Measurements from ENCODE around the gene MYLIP. TPM values are rescaled to one million over a fixed set of nuclear protein-coding genes. Genes with fewer than 3 reads are reported as not detected.

MYLIP gene
- total and polyA plus RNA-seq, 8 donors = 2.3 to 43.1 (median 13.7) TPM

- Histone ChIP-seq H3K4me3 (no peak overlapping the region), H3K27ac (no peak overlapping the region), H3K4me1 (peaks cover 24 to 74% (median 55%) of the 10 kb centered on the region in 4 donors), H3K36me3 (peaks cover 39 to 51% (median 47%) of the 10 kb centered on the region in 4 donors), H3K9me3 (no peaks in the 10 kb centered on the region), H3K27me3 (no peaks in the 10 kb centered on the region)
- WGBS, 5 donors = 71 to 80% (median 79%) methylated on average over 7 of the region's 7 CpGs
- intact Hi-C loops (cut with DNase I; ENCODE audit: low total_unique reads) = no loop called here
- DNase-seq = no peak
- TF ChIP-seq POLR2A (IDR thresholded peaks at IDR 0.05) (no peak), CTCF (IDR thresholded peaks at IDR 0.05) (no peak), EP300 (IDR thresholded peaks at IDR 0.05) (no peak), POLR2AphosphoS5 (IDR thresholded peaks at IDR 0.05) (no peak)
Measured at GRCh38 chr6:16140607-16141006, 11.7 kb downstream of the MYLIP start.

GRCh38 chr6:16141514-16141913, 12.6 kb downstream of the MYLIP start:
- no peaks in the 10 kb centered on the region for H3K9me3 ChIP-seq
- TF ChIP-seq POLR2AphosphoS5 (IDR thresholded peaks at IDR 0.05) (no peak), EP300 (IDR thresholded peaks at IDR 0.05) (no peak), POLR2A (IDR thresholded peaks at IDR 0.05) (no peak), CTCF (IDR thresholded peaks at IDR 0.05) (no peak)
- H3K27me3 ChIP-seq = no peaks in the 10 kb centered on the region
- peak in 1 of 2 donors; percentile 54 for DNase-seq
- intact Hi-C loops (cut with DNase I; ENCODE audit: low total_unique reads) = no loop called here
- H3K27ac ChIP-seq = no peak overlapping the region
- peaks cover 31 to 74% (median 56%) of the 10 kb centered on the region in 4 donors for H3K4me1 ChIP-seq
- peaks cover 39 to 60% (median 56%) of the 10 kb centered on the region in 4 donors for H3K36me3 ChIP-seq
- H3K4me3 ChIP-seq = no peak overlapping the region

- WGBS, 5 donors = 85 to 90% (median 87%) methylated on average over 11 to 13 of the region's 13 CpGs
- Histone ChIP-seq H3K27ac (no peak overlapping the region), H3K27me3 (no peaks in the 10 kb centered on the region), H3K36me3 (peaks cover 39 to 89% (median 76%) of the 10 kb centered on the region in 4 donors), H3K4me3 (no peak overlapping the region), H3K9me3 (no peaks in the 10 kb centered on the region), H3K4me1 (peaks cover 8 to 65% (median 40%) of the 10 kb centered on the region in 4 donors)
- intact Hi-C loops (cut with DNase I; ENCODE audit: low total_unique reads) = no loop called here
- TF ChIP-seq POLR2AphosphoS5 (IDR thresholded peaks at IDR 0.05) (no peak), EP300 (IDR thresholded peaks at IDR 0.05) (no peak), POLR2A (IDR thresholded peaks at IDR 0.05) (no peak), CTCF (IDR thresholded peaks at IDR 0.05) (no peak)
- no peak for DNase-seq
Measured at GRCh38 chr6:16145038-16145437, 16.2 kb downstream of the MYLIP start.

GRCh38 chr6:16146028-16146427, 17.1 kb downstream of the MYLIP start:
- TF ChIP-seq EP300 (IDR thresholded peaks at IDR 0.05) (no peak), POLR2A (IDR thresholded peaks at IDR 0.05) (no peak), POLR2AphosphoS5 (IDR thresholded peaks at IDR 0.05) (no peak), CTCF (IDR thresholded peaks at IDR 0.05) (no peak)
- Histone ChIP-seq H3K36me3 (peaks cover 44 to 94% (median 82%) of the 10 kb centered on the region in 4 donors), H3K4me3 (no peak overlapping the region), H3K4me1 (peaks cover 8 to 55% (median 35%) of the 10 kb centered on the region in 4 donors), H3K9me3 (no peaks in the 10 kb centered on the region), H3K27ac (peak overlapping the region in 2 of 5 donors; percentile 9 to 29), H3K27me3 (no peaks in the 10 kb centered on the region)
- 36 to 53% (median 38%) methylated on average over 2 to 4 of the region's 4 CpGs for WGBS, 5 donors
- DNase-seq = no peak
- intact Hi-C loops (cut with DNase I; ENCODE audit: low total_unique reads) = no loop called here
